ENCODE data around the gene EVI5L.

EVI5L gene

DNA sequence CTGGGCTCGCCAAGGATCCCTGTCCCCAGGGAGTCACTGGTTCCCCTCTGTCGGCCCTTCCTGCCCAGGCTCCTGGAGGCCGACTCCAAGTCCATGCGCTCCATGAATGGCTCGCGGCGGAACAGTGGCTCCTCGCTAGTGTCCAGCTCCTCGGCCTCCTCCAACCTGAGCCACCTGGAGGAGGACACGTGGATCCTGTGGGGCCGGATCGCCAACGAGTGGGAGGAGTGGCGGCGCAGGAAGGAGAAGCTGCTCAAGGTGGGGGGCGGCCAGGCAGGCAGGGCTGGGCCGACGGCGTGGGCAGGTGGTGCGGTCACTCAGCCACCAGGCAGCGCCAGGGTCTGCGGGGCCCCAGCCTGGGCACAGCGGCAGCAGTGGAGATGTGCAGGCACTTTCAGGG is 17.6 kb downstream of the EVI5L start:
- no peak for TF ChIP-seq CTCF (IDR thresholded peaks at IDR 0.05; ENCODE audit: low read depth, low read length)
- no peak for DNase-seq (ENCODE audit: low read depth, low spot score)
- in situ Hi-C loops (cut with HindIII; ENCODE audit: low sequenced_read_pairs): no loop called here
- no peak overlapping the region for H3K4me3 ChIP-seq (ENCODE audit: low read depth, low read length)

DNA sequence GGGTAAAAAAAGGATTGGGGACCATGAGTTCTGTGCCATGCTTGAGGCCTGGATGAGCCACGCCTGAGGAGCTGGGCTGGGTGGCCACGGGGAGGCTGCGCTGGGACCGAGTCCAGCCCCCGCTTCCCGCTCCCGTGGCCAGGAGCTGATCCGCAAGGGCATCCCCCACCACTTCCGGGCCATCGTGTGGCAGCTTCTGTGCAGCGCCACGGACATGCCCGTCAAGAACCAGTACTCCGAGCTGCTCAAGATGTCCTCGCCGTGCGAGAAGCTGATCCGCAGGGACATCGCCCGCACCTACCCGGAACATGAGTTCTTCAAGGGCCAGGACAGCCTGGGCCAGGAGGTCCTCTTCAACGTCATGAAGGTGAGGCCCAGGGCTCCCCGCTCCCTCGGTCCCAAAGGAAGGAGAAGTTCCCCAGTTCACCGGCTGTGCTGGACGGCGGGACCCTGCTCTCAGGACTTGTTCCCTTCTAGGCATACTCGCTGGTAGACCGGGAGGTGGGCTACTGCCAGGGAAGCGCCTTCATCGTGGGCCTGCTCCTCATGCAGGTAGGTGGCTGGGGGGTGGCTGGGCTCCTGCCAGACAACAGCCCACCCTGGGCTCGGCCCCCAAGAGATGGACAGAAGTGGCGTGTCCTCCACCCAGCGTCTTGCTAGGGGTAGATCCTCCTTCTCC is 18.9 kb downstream of the EVI5L start:
- TF ChIP-seq CTCF (IDR thresholded peaks at IDR 0.05; ENCODE audit: low read depth, low read length): no peak
- in situ Hi-C loops (cut with HindIII; ENCODE audit: low sequenced_read_pairs): no loop called here
- no peak overlapping the region for H3K4me3 ChIP-seq (ENCODE audit: low read depth, low read length)
- no peak for DNase-seq (ENCODE audit: low read depth, low spot score)

- in situ Hi-C loops (cut with HindIII; ENCODE audit: low sequenced_read_pairs): no loop called here
Measured at GRCh38 chr19:7849631-7849999, 19.6 kb downstream of the EVI5L start.

GRCh38 chr19:7850000-7850813 is 20.2 kb downstream of the EVI5L start:
- in situ Hi-C loops (cut with HindIII; ENCODE audit: low sequenced_read_pairs): no loop called here
- no peak overlapping the region for H3K4me3 ChIP-seq (ENCODE audit: low read depth, low read length)
- DNase-seq (ENCODE audit: low read depth, low spot score): no peak
- no peak for TF ChIP-seq CTCF (IDR thresholded peaks at IDR 0.05; ENCODE audit: low read depth, low read length)

More at GRCh38 chr19:7849631-7849999, 19.6 kb downstream of the EVI5L start:
- DNase-seq (ENCODE audit: low read depth, low spot score): no peak
- TF ChIP-seq CTCF (IDR thresholded peaks at IDR 0.05; ENCODE audit: low read depth, low read length): no peak
- no peak overlapping the region for H3K4me3 ChIP-seq (ENCODE audit: low read depth, low read length)

GRCh38 chr19:7850945-7851622 is 21.1 kb downstream of the EVI5L start:
- no peak overlapping the region for H3K4me3 ChIP-seq (ENCODE audit: low read depth, low read length)
- no peak for DNase-seq (ENCODE audit: low read depth, low spot score)
- in situ Hi-C loops (cut with HindIII; ENCODE audit: low sequenced_read_pairs): no loop called here

More at GRCh38 chr19:7850945-7851622, 21.1 kb downstream of the EVI5L start:
- TF ChIP-seq CTCF (IDR thresholded peaks at IDR 0.05; ENCODE audit: low read depth, low read length): no peak
